ENCODE results near the gene WDR55.
A peak's percentile ranks its signal among the peaks of the same experiment; 100 is the strongest.
"Not testable (repeated sequence)": the region's sequence is repeated elsewhere in the genome, so short reads cannot be mapped to it uniquely, and the experiment has no call there.

The WDR55 gene, protein sequence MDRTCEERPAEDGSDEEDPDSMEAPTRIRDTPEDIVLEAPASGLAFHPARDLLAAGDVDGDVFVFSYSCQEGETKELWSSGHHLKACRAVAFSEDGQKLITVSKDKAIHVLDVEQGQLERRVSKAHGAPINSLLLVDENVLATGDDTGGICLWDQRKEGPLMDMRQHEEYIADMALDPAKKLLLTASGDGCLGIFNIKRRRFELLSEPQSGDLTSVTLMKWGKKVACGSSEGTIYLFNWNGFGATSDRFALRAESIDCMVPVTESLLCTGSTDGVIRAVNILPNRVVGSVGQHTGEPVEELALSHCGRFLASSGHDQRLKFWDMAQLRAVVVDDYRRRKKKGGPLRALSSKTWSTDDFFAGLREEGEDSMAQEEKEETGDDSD

DNA sequence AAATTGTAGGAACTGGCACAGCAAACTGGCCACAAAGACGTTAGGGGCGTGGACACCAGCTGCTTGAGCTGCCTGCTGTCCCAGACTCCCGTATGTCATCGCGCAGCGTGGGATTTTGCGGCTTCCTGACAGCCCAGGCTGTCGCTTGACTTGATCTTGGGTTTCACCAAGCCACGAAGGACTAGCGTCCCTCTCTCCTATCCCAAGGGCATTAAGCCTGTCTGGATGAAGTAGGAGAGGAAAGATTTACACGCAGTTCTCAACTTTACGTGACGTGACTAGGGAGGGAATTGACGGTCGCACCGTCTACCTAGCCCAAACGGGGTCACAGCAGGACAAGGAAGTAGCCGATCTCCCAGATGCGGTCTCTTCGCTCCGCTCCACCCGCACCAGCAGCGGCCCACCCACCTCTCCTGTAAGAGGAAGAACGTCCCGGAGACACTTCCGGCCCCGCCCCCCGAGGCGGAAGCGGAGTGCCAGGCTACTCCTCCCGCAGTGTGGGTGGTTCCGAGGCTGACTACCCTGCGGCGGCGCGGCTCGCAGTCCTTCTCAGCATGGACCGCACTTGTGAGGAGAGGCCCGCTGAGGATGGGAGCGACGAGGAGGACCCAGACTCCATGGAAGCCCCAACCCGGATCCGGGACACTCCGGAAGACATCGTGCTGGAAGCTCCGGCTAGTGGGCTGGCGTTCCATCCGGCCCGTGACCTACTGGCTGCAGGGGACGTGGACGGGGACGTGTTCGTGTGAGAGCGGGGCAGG, at the start of gene WDR55:
Gene WDR55, plus strand, starts transcription at position 546 of the 761 bp plus-strand sequence. Its CDS starts 9 bp downstream, at position 555.
- FAIRE-seq, result peak; percentile 45

DNA sequence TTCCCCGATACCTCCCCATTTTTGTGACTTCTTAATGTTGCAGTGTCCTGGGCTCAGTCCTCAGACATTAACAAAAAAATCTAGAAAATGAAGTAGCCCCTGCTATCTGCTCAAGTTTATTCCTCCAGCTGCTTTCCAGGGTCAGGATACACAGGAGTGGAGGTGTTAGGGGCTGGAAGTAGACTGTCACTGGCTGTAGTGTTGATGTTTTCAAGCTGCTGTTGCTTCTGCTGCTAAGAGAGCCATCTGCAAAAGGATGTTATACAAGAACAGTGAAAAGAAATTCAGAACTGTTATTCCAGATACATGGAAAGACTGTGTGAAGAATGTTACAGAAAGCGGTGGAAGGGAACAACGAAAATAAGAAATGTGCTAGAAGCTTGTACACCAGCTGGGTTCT, 42.4 kb upstream of the WDR55 start:
- no peak for FAIRE-seq

DNA sequence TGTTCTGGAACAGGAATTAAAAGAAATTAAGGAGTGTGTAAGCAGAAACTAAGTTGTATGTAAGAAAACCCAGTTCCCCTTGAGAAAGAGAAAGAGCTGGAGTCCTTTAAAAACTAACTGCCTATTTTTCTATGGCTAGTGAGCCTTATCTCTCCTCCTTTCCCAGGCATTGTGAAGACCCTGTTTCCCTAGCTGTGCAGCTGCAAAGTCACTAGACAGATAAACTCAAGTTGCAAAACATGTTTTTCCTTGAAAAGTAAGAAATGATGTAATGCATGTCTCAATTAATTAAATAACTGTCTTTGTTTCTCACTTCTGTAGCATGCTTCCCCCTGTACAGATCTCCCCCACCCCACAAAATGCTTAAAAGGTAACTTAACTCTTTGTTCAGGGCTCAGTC, 41.6 kb upstream of the WDR55 start:
- FAIRE-seq, result not testable (repeated sequence)

DNA sequence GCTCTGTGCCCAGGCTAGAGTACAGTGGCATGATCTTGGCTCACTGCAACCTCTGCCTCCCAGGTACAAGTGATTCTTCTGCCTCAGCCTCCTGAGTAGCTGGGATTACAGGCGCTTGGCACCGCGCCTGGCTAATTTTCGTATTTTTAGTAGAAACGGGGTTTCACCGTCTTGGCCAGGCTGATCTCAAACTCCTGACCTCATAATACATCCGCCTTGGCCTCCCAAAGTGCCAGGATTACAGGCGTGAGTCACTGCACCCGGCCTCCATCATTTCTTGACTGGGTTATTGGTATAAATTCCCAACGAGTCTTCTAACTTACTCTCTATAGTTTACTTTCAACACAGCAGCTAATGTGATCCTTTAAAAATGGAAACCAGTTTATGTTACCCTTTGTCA, 39.8 kb upstream of the WDR55 start:
- not testable (repeated sequence) for FAIRE-seq

DNA sequence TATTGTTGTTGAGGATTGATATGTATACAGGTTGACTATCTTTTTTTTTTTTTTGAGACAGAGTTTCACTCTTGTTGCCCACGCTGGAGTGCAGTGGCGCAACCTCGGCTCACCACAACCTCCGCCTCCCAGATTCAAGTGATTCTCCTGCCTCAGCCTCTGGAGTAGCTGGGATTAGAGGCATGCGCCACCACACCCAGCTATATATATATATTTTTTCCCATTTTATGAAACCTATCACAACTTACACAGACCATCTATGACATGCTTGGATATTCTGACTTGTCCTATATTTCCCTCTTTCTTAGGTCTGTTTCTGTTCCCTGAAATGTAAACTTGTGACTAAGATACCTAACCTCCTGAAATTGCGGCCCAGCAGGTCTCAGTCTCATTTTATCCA, 36.7 kb upstream of the WDR55 start:
- no peak for FAIRE-seq

DNA sequence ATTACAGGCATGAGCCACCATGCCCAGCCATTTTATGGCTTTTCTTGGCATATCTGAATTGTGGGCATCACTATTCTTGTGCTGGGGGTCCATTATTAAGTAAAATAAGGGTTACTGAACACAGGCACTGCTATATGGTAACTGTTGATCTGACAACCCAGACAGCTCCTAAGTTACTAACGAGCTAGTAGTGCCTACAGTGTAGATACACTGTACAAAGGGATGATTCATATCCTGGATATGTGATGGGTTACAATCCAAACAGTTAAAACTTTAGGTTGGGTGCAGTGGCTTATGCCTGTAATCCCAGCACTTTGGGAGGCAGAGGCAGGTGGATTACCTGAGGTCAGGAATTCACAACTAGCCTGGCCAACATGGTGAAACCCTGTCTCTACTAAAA, 36.0 kb upstream of the WDR55 start:
- no peak for FAIRE-seq

DNA sequence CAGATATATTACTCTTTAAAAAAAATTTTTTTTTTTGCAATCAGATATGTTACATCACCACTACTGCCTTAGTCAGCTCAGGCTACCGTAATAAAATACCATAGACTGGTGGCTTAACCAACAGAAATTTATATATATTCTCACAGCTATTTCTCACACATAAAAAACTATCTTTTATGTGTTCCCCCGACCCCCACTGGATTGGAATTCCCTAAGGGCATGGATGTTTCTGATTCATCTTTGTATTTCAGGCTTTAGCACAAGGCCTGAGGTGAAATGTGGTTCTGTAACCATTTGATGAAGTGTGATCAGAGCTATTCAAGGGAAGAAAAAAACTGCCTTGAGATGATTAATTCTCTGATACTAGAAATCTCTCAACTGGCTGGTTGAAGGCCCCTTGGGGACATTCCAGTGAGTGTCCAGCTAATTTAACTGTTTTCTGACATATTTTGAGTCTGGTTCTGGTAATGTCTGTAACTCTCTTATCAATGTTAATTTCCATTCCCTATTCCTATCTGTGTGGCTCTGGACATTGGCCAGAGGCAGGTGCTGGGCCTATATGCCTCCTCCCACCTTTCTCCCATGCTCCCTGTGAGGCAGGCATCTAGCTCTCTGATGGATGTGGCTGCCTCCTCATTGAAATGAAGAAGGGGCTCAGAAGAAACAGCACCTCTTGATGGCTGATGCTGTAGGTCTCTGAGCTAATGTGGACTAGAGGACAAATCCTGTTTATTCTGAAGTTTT, 34.2 kb upstream of the WDR55 start:
- FAIRE-seq, result no peak

DNA sequence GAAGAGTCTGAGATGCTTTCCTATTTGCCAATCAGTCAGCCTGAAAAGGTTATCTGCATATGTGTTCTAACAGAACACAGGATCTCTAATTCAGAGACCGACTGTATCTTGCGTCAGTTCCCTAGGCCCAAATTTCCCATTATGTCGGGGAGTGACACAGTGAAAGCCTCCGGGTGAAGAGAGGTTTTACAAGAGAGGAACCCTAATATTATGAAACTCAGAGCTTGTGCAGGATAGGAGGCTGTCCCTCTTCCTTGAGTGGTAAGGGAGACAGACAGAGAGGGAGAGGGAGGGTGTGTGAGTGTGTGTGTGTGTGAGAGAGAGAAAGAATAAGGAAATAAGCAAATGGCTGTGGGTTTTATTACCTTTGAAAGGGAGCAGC, 33.7 kb upstream of the WDR55 start:
- FAIRE-seq, result no peak

DNA sequence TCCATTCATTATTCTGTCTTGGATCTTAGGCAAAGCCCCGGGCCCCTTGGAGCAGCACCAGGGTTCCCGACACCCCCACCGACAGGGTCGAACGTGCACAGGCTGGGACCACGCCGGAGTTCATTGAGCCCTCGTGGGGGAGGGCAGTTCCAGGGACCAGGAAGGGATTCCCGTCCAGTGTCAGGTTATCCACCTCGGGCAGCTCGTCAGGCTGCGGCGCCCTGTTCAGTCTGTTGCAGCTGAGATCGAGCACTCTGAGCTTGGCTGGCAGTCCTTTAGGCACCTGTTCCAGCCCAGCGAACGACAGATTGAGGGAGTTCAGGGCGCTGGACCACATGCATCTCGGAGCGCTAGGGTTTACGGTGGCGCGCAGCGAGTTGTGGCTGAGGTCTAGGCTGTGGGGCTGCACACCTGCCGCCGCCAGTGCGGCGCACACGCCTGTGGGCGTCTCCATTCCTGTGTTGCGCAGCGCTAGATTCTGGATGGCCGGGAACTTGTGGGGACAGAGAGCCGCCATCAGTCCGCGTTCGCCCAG, 32.8 kb upstream of the WDR55 start:
- FAIRE-seq, result no peak

DNA sequence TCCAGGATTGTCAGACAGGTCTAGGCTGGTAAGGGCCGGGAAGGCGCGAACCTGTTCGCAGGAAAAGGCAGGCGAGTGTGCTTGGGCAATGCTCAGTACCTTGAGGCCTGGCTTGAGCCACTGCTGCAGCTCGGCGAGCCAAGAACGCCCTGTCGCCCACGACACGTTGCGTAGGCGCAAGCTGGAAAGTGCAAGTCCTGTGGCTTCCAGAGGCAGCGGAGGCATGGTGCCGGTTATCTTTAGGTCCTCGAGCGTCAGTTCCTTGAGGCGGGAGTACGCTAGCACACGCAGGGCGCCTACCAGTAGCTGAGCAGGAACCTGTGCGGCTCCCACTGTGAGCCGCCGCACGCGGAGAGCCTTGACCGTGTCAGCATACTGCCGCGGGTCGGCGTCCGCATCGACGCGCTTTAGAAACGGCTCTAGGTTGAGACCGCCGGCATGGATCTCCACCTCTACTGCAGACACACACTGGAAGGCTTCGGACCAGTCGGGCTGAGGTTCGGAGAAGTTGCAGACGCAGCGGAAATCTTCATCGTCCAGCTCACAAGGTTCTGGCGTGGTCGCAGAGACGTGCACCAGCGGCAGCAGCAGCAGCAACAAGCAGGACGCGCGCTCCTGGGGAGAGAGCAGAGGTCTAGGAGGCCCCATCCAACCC, 32.2 kb upstream of the WDR55 start:
- no peak for FAIRE-seq

DNA sequence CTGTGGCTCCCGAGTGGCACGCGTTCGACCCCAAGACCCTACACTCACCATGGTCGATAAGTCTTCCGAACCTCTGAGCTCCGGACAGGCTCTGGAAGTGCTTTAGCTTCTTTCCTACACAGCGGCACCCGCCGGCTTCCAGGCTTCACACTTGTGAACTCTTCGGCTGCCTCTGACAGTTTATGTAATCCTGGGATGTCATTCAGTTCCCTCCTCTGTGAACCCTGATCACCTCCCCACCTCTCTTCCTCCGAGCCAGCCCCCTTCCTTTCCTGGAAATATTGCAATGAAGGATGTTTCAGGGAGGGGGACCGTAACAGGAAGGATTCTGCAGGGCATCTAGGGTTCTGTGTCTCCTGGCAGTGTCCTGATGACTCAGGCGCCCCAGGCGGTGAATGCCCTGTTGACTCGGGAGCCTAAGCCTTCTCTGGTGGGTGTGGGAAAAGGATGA, 31.7 kb upstream of the WDR55 start, which contains the start of gene CD14:
Gene CD14, minus strand, starts transcription at position 155 of the 451 bp plus-strand sequence. Its CDS starts 104 bp downstream, at position 51.
- FAIRE-seq, result no peak

DNA sequence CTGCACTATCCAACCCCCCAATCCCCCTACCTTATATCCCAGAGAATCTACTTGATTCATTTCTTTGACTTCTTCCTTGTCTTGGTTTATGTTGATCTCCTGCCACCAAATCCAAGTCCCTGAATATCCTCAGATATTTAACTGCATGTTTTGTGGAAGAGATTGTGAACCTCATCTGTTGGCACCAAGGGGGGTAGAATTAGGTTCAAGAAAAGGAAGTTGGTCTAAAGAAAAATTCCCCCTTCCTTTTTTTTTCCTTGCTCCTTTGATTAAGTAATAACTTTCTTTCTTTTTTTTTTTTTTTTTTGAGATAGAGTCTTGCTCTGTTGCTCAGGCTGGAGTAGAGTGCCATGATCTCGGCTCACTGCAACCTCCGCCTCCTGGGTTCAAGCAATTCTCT, 31.2 kb upstream of the WDR55 start:
- FAIRE-seq, result no peak

DNA sequence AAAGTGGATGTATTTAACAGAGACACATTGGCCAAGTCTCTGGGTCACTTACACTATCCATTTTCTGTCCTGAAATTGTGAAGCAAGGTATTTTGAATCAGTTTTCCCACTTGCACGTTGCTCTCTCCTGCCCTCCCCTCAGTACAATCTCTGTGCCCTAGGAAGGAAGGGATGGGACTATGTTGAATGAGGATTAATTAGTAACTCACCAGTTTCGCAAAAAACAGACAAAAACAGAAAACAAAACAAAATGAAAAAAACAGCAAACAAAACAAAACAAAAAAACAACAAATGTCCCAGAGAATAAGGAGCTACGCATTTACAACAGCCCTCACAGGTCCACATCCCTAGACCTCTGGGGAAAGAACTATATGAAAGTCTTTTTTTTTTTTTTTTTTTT, 30.6 kb upstream of the WDR55 start:
- no peak for FAIRE-seq

DNA sequence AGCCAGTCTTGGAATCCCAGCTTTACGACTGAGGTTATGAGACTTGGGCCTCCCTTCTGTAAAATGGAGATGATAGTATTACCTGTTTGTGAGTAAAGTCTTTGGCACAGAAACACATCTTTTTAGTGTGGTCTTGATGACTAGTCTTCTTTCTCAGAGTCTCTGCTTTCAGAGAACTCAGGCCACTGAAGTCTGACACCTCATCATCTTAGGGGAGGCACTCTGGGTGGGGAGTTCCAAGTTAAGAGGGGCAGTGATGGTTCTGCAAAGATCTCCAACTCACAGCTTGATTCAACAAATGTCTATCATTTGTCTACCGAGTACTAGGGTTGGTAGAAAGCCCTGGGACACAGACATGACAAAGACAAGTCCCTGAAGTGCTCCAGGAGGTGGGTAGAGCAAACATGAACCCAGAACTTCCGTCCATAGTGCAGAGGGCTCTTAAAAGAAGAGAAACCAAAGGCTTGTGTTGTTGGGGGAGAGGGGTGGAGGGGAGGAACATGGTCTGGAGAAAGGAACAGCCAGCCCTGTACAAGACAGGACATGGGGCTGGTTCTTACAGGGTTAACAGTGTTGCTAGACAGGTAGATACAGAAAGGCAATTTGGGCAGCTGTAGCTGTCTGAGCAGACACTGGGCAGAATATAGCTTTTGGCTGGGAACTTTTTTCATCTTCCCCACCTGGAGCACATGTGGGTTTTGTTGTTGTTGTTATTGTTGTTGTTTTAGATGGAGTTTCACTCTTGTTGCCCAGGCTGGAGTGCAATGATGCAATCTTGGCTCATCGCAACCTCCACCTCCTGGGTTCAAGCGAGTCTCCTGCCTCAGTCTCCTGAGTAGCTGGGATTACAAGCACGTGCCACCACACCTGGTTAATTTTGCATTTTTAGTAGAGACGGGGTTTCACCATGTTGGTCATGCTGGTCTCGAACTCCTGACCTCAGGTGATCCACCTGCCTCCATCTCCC, 29.1 kb upstream of the WDR55 start:
- no peak for FAIRE-seq

DNA sequence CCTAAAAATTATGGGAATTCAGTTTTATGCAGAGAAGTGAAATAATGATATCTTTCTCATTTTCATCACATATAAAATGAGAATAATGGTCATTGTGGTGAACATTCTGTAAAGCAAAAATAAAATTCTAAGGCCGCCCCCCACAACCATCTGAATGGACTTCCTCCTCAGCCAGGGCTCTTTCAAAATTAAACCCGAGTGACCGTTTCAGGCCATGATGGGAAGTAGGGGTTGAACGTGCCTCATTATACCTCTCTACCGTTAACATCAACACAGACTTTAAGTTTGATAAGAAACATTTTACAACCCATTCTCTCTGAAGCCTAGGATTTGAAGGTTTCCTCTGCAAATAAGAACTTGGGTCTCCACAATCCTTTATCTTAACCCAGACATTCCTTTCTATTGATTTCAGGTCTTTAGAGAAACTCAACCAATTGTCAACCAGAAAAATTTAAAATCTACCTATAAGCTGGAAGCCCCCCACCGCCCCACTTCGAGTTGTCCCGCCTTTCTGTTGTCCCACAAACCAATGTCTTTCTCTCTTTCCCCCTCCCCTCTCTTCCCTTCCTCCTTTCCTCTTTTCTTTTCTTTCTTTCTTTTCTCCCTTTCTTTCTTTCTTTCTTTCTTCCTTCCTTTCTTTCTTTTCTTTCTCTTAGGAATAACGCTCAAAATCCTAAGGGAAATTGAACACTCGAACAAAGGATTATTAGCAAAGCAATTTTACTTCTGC, 27.2 kb upstream of the WDR55 start:
- no peak for FAIRE-seq

DNA sequence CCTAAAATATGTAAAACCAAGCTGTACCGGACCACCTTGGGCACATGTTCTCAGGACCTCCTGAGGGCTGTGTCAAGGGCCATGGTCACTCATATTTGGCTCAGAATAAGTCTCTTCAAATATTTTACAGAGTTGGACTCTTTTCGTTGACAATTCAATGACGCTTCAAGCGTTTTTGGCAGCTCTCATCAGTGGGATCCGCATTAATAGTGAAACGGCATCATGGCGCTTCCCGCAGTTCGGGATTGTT, 25.9 kb upstream of the WDR55 start:
- not testable (repeated sequence) for FAIRE-seq

DNA sequence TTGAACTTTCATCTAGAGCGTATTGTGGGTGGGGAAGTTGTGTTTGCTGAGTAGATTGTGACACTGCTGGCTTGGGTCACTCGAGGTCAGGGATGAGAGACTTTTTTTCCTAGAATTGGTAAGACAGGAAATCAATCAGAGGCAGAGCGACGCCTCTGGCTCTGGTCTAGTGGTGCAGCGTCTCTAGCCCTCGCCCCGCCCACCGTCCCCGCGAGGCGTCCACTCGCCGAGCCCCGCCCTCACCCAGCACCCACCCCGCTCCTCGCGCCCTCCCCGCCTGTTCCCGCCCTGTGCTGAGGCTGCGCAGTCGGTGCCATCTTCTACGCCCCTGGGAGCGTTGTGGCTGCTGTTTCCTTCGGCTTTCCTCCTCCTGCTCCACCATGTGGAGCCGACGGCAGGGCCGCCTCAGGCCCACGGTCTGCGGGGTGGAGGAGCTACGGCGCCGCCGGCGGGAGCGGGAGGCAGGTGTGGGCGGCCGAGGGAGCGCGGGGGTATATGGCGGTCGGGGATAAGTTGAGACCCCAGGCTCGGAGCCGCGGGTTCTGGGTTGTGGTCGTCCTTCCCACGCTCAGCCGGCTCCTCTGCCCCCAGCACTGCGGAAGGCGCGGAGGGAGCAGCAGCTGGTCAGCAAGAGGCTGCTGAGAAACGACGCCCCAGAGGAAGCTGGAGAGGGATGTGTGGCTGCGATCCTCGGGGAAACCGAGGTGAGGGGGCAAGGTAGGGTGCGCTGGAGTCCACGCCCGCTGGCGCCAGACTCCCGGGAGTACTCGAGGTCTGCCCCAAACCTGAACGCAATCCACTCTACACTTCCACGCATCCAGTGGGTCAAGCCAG, 25.3 kb upstream of the WDR55 start, which contains the start of gene TMCO6:
Gene TMCO6, plus strand, starts transcription at position 304 of the 834 bp plus-strand sequence. Its CDS starts 77 bp downstream, at position 381.
- FAIRE-seq, result no peak

DNA sequence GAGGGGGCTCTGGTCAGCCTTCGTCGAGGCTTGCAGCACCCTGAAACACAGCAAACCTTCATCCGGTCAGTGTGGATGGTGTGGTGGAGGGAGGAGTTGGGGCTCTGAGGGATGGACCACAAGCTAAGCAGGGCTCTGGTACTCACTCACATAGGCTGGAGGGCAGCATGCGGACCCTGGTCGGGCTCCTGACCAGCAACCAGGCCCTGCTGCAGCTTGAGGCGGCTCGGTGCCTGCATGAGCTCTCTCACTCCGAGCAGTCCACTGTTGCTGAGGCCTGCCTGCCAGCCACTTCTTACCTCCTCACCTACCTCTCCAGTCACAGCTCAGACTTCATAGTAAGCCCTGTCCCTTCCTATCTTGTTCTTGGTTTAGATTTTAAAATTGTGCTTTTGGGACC, 23.0 kb upstream of the WDR55 start:
- no peak for FAIRE-seq

DNA sequence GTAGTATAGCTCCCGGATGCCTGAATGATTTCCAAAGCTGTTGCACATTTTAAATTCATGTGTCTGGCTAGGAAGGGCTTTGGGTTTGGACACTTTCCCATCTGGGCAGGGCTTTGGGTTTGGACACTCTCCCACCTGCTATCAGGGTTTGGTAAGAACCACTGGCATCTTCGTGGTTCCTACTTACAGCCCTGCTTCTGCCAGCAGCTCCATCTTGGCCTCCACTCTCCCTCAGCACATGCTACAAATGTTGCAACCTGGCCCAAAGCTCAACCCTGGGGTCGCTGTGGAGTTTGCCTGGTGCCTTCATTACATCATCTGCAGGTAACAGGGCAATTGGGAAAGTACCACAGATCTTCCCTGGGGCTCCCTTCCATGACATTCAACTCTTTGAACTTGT, 22.0 kb upstream of the WDR55 start:
- no peak for FAIRE-seq

DNA sequence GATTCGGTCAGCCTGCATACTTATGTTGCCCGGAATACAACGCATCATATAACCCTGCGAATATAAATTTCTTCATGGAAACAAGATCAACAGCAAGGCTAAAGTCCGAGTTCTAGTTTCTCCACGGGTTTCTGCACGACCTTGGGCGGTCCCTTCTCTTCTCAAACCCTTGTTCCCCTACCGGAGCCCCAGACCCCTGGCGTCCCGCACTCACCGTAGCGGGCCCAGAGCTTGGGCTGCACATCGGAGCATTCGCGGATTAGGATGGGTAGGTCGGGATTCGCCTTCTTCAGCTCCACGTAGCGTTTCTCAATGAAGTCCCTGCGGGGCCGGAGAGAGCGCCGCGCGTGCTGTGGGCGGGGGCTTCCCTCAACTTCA, 17.7 kb upstream of the WDR55 start:
- no peak for FAIRE-seq

Data from G401.6 (cell line).